Measurements from ENCODE around the gene TSR1.
A peak's percentile ranks its signal among the peaks of the same experiment; 100 is the strongest.
"Not testable (repeated sequence)": the region's sequence is repeated elsewhere in the genome, so short reads cannot be mapped to it uniquely, and the experiment has no call there.

TSR1 gene

DNA sequence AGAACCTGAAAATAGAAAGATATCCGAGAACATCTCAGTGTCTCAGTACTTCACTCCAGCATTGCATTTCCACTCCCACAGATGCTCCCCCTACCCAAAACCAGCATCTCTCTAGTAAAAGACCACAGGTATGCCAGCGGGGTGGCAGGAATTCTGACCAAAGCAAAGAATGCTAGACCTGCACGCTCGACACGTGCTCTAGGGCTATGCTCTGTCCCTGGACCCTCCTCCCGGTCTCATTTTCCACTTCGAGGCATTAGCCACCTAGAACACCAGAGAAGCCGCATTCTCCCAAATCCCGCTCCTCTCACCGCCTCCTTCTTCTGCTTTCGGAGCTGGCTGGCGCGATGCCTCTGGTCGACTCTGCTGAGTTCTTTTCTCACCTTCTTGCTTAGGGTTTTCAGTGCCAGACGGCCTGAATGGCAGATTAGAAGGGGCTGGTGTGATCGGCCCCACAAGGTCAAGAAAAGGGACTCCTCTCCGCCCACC is 487 bp downstream of the TSR1 start:
- DNase-seq, result peak; percentile 42

GRCh38 chr17:2331303-2331702 is 5.0 kb downstream of the TSR1 start:
- DNase-seq, result no peak

DNA sequence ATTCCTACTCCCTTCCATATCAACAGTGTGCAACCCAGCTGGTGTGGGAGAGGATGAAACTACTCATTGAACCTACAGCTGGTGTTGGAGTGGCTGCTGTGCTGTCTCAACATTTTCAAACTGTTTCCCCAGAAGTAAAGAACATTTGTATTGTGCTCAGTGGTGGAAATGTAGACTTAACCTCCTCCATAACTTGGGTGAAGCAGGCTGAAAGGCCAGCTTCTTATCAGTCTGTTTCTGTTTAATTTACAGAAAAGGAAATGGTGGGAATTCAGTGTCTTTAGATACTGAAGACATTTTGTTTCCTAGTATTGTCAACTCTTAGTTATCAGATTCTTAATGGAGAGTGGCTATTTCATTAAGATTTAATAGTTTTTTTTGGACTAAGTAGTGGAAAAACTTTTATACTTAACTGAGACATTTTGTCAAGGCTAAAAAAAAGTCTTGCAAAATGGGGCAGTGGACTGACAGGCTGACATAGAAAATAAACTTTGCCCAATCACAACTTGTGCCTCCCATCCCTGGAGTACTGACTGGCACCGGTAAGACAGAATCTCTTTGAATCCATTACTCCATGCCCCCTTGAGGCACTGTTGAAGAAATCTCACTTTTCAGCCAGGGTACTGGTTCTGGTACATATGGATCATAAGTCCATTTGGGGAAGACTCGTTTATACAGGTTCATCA is 12.5 kb downstream of the TSR1 start:
- DNase-seq, result no peak

DNA sequence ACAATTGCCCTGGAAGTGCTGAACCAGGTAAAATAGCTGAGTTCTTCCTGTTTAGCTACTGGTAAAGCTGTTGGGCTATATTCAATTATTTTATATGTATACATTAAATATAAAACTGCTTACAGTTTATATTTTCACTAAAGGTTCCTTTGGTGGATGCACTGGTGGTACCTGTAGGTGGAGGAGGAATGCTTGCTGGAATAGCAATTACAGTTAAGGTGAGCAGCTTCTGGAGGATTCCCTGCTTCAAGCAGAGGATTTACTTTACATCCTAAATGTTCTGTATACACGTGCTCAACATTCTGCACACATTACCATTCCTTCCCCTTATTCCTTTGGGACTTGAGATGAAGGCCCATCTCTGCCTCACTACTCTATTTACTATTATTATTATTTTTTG is 14.9 kb downstream of the TSR1 start:
- DNase-seq, result no peak

DNA sequence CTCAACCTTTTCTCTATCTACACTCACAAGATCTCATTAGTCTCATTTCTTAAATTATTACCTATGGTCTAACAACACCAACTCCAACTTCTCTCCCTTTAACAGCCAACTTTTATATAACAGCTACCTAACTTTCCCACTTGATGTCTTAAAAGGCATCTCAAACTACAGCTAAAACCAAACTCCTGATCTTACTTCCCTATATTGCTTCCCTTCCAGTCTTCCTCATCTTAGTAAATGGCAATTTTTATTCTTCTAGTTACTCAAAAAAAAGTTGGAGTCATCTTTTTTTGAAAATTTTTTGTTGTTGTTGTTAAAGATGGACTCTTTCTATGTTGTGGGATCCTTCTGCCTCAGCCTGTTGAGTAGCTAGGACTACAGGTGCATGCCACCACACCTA is 17.2 kb downstream of the TSR1 start:
- DNase-seq, result no peak

DNA sequence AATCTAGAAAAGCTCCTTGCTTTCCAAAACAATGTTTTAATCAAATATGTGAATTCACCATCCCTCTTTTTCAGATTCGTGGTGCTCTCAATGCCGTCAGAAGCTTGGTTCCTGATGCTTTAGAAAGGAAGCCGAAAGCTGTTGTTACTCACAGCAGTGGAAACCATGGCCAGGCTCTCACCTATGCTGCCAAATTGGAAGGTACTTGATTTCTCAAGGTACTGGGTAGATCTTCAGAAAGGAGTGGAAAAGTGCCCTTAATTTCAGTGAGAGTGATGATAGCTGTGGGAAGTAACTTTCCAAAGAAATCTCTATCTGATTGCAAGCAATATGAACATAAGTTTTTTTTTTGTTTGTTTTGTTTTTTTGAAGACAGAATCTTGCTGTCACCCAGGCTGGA is 18.5 kb downstream of the TSR1 start:
- DNase-seq, result no peak

DNA sequence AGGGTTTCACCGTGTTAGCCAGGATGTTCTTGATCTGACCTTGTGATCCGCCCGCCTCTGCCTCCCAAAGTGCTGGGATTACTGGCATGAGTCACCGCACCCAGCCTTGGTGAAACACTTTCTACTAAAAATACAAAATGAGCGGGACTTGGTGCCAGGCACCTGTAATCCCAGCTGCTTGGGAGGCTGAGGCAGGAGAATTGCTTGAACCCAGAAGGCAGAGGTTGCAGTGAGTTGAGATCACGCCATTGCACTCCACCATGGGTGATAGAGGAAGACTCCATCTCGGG is 19.4 kb downstream of the TSR1 start:
- not testable (repeated sequence) for DNase-seq

- no peak for DNase-seq
Observed at GRCh38 chr17:2312736-2313135, 23.5 kb downstream of the TSR1 start.

DNA sequence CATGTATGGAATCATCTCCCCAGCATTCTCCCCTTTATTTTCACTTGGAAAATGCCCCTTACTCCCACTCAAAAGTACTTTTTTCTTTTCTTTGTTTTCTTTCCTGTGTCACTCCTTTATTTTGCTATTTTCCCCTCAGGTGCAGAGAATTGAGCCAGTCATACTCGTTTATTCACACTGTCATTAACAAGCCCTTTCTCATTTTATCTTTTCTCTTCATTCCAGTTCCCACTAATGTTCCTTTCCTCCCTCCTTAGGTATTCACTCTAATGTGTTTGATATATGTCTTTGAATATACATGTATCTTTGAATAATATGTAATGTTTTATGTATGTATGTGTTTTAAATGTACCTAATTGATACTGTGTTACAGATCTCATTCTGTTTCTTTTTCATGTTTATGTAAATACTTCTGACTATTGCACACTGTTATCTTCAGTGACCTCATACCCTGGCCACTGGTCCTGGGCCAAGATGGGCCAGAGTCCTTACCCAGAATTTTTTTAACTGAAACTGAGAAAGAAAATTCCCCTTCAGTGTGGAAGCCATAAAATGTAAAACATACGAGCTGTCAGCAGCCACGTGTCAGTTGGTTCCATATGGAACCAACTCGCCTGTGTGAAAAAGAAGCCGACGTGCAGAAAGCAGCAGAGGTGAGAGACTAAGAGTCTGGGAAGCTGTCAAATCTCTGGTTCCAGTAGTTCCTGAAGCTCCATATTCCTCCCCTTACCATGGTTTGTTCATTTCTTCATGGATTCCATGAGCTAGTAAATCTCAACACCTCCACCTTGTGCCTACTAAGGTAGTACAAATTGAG is 26.7 kb downstream of the TSR1 start:
- no peak for DNase-seq

DNA sequence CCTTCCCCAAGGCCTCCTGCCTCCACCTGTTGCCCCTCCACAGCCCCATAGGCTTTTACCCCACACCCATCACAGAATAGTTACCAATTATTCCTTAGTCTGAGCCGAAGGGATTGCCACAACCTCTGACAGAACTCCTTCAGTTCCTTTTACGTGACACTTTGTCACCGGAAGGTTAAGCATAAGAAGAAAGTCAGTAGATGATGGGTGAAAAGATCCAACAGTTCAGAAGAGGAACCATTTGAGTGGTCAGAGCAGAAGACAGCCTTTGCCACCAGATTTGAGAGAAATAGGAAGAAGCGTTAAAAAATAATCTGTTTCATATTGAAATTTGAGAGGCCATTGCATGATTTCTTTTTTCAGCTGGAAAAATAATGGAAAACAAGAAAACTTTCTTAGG is 31.3 kb downstream of the TSR1 start:
- DNase-seq, result no peak

DNA sequence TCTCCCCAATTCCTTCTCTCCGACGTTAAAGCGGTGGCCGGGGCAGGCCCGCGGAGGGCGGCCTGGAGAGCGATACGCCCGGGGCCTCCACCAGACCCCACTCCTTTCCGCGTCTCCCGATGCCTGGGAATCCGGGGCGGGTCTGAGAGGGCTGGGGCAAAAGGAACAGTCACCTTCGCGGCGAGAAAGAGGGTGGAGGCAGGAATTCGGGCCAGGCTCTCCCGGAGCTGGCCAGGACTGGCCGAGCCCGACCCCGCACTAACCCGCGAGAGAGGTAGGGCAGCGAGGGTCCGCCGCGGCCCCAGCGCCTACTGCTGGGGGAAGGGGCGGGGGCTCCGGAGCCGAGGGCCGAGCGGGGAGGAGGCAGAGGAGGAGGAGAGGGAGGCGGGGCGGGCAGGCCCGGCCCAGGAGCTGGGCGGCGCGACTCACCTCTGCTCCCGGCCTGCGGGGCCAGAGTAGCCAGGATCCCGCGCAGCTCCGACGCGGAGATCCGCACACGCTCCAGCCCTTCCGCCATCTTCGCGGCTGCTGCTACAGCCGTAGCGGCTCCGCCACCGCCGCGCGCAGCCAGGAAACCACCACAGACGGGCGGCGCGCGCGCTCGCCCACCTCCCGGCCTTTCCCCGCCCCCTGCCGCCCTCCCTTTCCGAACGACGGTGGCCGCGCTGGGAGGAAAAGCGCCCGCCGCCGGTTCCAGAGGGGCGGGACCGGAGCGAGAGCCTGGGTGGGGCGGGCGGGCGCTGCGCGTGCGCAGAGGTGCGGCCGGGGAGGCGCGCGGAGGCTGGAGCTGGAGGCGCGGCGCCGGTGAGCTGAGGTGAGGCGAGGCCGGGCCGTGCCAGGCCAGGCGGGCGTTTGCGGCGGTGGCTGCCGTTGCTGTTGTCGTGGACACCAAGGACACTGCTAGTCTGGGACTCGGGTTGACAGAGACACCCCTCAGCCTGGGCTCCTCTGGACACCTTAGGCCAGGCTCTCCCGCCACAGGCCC is 32.8 kb downstream of the TSR1 start, which contains the start of the genes SMG6 and SRR:
Gene SMG6, minus strand, starts transcription at position 582 of the 985 bp plus-strand sequence. Its CDS starts 65 bp downstream, at position 517.
Gene SRR, plus strand, starts transcription at position 747 of the 985 bp plus-strand sequence. CDS start 11,611 bp downstream, outside the sequence.
- peak; percentile 95 for DNase-seq

DNA sequence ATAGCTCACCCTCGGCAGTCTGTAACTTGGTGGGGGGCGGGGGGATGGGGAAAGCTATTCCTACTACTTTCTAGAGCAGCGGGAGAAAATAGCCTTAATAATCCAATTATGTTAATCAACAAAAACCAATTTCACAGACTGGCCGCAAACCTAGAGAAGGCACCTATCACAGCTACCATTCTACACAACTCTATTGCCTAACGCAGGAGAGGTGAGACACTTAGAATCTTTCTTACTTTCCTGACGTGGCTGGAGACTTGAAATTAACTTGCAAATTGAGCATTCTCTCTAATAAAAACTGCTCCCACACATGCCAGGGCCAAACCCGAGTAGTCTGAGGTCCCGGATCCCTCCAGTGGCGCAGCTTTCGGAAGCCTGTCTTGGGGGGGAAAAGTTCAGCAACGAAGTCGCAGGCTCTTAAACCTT is 33.5 kb downstream of the TSR1 start:
- peak; percentile 42 for DNase-seq

- no peak for DNase-seq
Observed at GRCh38 chr17:2299756-2300155, 36.5 kb downstream of the TSR1 start.

DNA sequence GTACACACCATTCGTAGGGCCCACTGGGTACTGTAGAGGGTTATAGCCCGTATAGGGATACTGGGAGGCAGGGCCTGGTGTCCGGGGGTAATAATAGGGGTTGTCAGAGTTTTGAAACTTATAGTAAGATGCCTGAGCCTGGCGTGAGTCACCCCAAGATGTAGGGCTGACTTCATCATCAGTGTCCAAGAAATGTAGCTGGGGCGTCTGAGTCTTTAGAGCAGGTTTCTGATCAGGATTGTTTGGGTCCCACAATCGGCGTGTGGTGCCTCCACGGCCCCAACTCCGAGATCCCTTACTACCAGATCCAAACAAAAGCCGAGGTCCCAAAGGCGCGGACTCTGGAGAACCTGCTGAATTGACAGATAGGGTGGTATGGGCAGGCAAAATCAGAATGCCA is 37.1 kb downstream of the TSR1 start:
- no peak for DNase-seq

DNA sequence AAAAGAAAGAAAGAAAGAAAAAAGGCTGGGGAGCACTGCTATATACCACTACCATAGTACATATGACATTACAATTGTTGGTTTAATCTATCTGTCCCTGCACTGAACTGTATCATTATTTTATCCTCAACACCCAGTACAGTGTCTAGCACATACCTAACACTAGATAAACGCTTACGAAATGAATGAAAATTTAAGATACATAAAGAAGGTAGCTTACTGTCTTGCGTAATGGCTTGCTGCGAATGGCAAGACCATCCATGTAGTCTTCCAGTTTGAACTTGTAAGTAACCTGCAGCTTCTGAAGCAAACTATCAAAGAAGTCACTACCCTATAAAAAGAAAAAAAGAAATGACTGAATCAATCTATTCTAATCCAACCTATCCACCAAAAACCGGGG is 39.2 kb downstream of the TSR1 start:
- no peak for DNase-seq

GRCh38 chr17:2295575-2295974 is 40.7 kb downstream of the TSR1 start:
- DNase-seq, result no peak

- no peak for DNase-seq
Observed at GRCh38 chr17:2292100-2292499, 44.2 kb downstream of the TSR1 start.

GRCh38 chr17:2289878-2290478 is 46.3 kb downstream of the TSR1 start:
- peak; percentile 29 for DNase-seq

- no peak for DNase-seq
Observed at GRCh38 chr17:2283302-2283701, 53.0 kb downstream of the TSR1 start.

GRCh38 chr17:2282297-2282873 is 53.9 kb downstream of the TSR1 start:
- peak; percentile 86 for DNase-seq

DNA sequence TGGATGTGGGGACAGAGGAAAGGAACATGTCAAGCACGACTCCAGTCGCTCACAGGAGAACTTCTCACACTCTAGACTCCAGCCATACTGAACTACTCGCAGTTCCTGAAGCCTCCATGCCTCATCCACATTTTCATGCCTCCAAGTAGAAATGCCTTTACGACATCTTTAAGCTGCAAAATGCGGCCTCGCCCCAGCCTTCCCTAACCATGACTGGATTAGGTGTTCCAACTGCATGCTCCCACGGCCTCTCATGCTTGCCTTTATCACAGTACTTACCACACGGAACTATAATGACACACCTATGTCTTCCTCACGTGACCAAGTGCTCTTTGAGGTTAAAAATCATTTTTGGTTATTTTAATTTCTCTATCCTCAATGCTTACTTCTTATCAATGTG is 56.5 kb downstream of the TSR1 start:
- DNase-seq, result no peak
